Measurements from ENCODE around the gene FOXC2.

- TF ChIP-seq CTCF (IDR thresholded peaks at IDR 0.05) (peak; percentile 100), ZFX (IDR thresholded peaks at IDR 0.05; ENCODE audit: borderline replicate concordance) (no peak)
These were observed 2.9 kb upstream of the FOXC2 start for GRCh38 chr16:86563469-86564345.
